ENCODE results near the gene BAZ2A. TPM values are rescaled to one million over a fixed set of nuclear protein-coding genes. Genes with fewer than 3 reads are reported as not detected.
A peak's percentile ranks its signal among the peaks of the same experiment; 100 is the strongest.

BAZ2A gene
- total RNA-seq, 1 experiment from 2014 or later = 131 TPM

- peak; percentile 8 for ATAC-seq
- Histone ChIP-seq H3K9me3 (ENCODE audit: control insufficient read depth, insufficient read depth, low read depth, low read length) (no peaks in the 10 kb centered on the region), H3K27me3 (ENCODE audit: control insufficient read depth, insufficient read depth, low read length) (no peaks in the 10 kb centered on the region), H3K36me3 (ENCODE audit: control insufficient read depth, insufficient read depth, low read length) (peaks cover 8% of the 10 kb centered on the region), H3K4me1 (ENCODE audit: control insufficient read depth, insufficient read depth, low read length) (peaks cover 47% of the 10 kb centered on the region), H3K4me3 (ENCODE audit: low read depth in 2 of 2, low read length in 2 of 2) (peak overlapping the region; percentile 65 to 90), H3K27ac (ENCODE audit: low read length) (peak overlapping the region; percentile 92)
- BruUV-seq (replicated peaks) = no TSS peak
- ChIA-PET POLR2A (interaction anchor here (0.5 kb wide), 1 partner anchor 13 kb away, joined by 3 read pairs; no protein-coding TSS in a partner anchor), CTCF (interaction anchor here (0.6 to 1.2 kb wide), 2 partner anchors 22 to 127 kb away, joined by 3 to 9 read pairs; no protein-coding TSS in a partner anchor)
- intact Hi-C loops (cut with micrococcal nuclease; ENCODE audit: unreplicated experiment) (no loop called here), in situ Hi-C loops (cut with HindIII; ENCODE audit: low pct_unique_long_range_greater_than_20kb, low sequenced_read_pairs) (no loop called here)
- DNase-seq (ENCODE audit: low read depth, low spot score) = no peak
- TF ChIP-seq TCF7L2 (IDR thresholded peaks at IDR 0.05; ENCODE audit: low read depth, low read length) = no peak
- no peak for TF ChIP-seq REST (IDR thresholded peaks at IDR 0.05; ENCODE audit: insufficient read depth in 1 of 2, low read depth in 2 of 2, low read length in 1 of 2)
- TF ChIP-seq SIN3A (IDR thresholded peaks at IDR 0.05; ENCODE audit: borderline replicate concordance, insufficient read depth, low read depth, low read length) = no peak
- TF ChIP-seq CTCF (IDR thresholded peaks at IDR 0.05) = no peak
- TF ChIP-seq POLR2AphosphoS5 (IDR thresholded peaks at IDR 0.05; ENCODE audit: low read depth, low read length) = no peak
Measured at GRCh38 chr12:56634242-56634836, 4.2 kb upstream of the BAZ2A start.

- in situ Hi-C loops (cut with HindIII; ENCODE audit: low pct_unique_long_range_greater_than_20kb, low sequenced_read_pairs) (no loop called here), intact Hi-C loops (cut with micrococcal nuclease; ENCODE audit: unreplicated experiment) (no loop called here)
- CTCF ChIA-PET = interaction anchor here (1.2 kb wide), 1 partner anchor 22 kb away, joined by 3 read pairs; no protein-coding TSS in a partner anchor
- BruUV-seq (replicated peaks) = no TSS peak
- DNase-seq (ENCODE audit: low read depth, low spot score) (no peak), ATAC-seq (no peak)
- Histone ChIP-seq H3K27me3 (ENCODE audit: control insufficient read depth, insufficient read depth, low read length) (no peaks in the 10 kb centered on the region), H3K4me1 (ENCODE audit: control insufficient read depth, insufficient read depth, low read length) (peaks cover 47% of the 10 kb centered on the region), H3K4me3 (ENCODE audit: low read depth in 2 of 2, low read length in 2 of 2) (peak overlapping the region; percentile 65 to 90), H3K27ac (ENCODE audit: low read length) (peak overlapping the region; percentile 92), H3K36me3 (ENCODE audit: control insufficient read depth, insufficient read depth, low read length) (peaks cover 6% of the 10 kb centered on the region), H3K9me3 (ENCODE audit: control insufficient read depth, insufficient read depth, low read depth, low read length) (no peaks in the 10 kb centered on the region)
- POLR2A ChIA-PET = interaction anchor here (0.6 to 0.7 kb wide), 2 partner anchors 12 to 89 kb away, joined by 3 to 10 read pairs; no protein-coding TSS in a partner anchor
- TF ChIP-seq POLR2AphosphoS5 (IDR thresholded peaks at IDR 0.05; ENCODE audit: low read depth, low read length) = no peak
- no peak for TF ChIP-seq SIN3A (IDR thresholded peaks at IDR 0.05; ENCODE audit: borderline replicate concordance, insufficient read depth, low read depth, low read length)
- no peak for TF ChIP-seq CTCF (IDR thresholded peaks at IDR 0.05)
- TF ChIP-seq TCF7L2 (IDR thresholded peaks at IDR 0.05; ENCODE audit: low read depth, low read length) = no peak
- no peak for TF ChIP-seq REST (IDR thresholded peaks at IDR 0.05; ENCODE audit: insufficient read depth in 1 of 2, low read depth in 2 of 2, low read length in 1 of 2)
Measured at GRCh38 chr12:56633468-56634241, 3.5 kb upstream of the BAZ2A start.

Data from Panc1 (cell line).